Measurements from ENCODE around the gene SECISBP2. TPM values are rescaled to one million over a fixed set of nuclear protein-coding genes. Genes with fewer than 3 reads are reported as not detected.

The SECISBP2 gene
- total RNA-seq, 2 experiments from 2014 or later = 40.4 to 42.5 TPM

- ATAC-seq (no peak), DNase-seq (no peak)
- H3K27ac Mint-ChIP-seq = peak overlapping the region; percentile 58
- peaks cover 64% of the 10 kb centered on the region for H3K36me3 Mint-ChIP-seq (ENCODE audit: low read depth)
- no peak overlapping the region for H3K4me3 Mint-ChIP-seq
- ChIA-PET POLR2A (interaction anchor here (1.4 kb wide), 1 partner anchor 12 kb away, joined by 4 read pairs; no protein-coding TSS in a partner anchor), CTCF (interaction anchor here (0.7 kb wide), 1 partner anchor 236 kb away, joined by 3 read pairs; no protein-coding TSS in a partner anchor)
- no peaks in the 10 kb centered on the region for H3K9me3 Mint-ChIP-seq
- TF ChIP-seq CTCF (IDR thresholded peaks at IDR 0.05) = no peak
- no peaks in the 10 kb centered on the region for H3K27me3 Mint-ChIP-seq
- intact Hi-C loops (cut with micrococcal nuclease) = no loop called here
- peaks cover 60% of the 10 kb centered on the region for H3K4me1 Mint-ChIP-seq (ENCODE audit: low read depth)
Observed at GRCh38 chr9:89378541-89378940, 60.2 kb downstream of the SECISBP2 start.

- DNase-seq (no peak), ATAC-seq (no peak)
- H3K36me3 Mint-ChIP-seq (ENCODE audit: low read depth) = peaks cover 68% of the 10 kb centered on the region
- peak overlapping the region; percentile 84 for H3K27ac Mint-ChIP-seq
- CTCF ChIA-PET = no interaction called here
- intact Hi-C loops (cut with micrococcal nuclease) = no loop called here
- H3K4me1 Mint-ChIP-seq (ENCODE audit: low read depth) = peaks cover 62% of the 10 kb centered on the region
- POLR2A ChIA-PET = interaction anchor here (1.4 kb wide), 1 partner anchor 12 kb away, joined by 4 read pairs; no protein-coding TSS in a partner anchor
- H3K27me3 Mint-ChIP-seq = no peaks in the 10 kb centered on the region
- no peak overlapping the region for H3K4me3 Mint-ChIP-seq
- TF ChIP-seq CTCF (IDR thresholded peaks at IDR 0.05) = no peak
- H3K9me3 Mint-ChIP-seq = no peaks in the 10 kb centered on the region
Observed at GRCh38 chr9:89379031-89379430, 60.7 kb downstream of the SECISBP2 start.

GRCh38 chr9:89379508-89380115 lies 61.3 kb downstream of the SECISBP2 start:
- DNase-seq (no peak), ATAC-seq (no peak)
- peaks cover 72% of the 10 kb centered on the region for H3K36me3 Mint-ChIP-seq (ENCODE audit: low read depth)
- peak overlapping the region; percentile 84 for H3K27ac Mint-ChIP-seq
- H3K27me3 Mint-ChIP-seq = no peaks in the 10 kb centered on the region
- H3K9me3 Mint-ChIP-seq = no peaks in the 10 kb centered on the region
- ChIA-PET CTCF (interaction anchor here (1.2 kb wide), 1 partner anchor 169 kb away, joined by 5 read pairs; no protein-coding TSS in a partner anchor), POLR2A (interaction anchor here (1.1 to 1.4 kb wide), 2 partner anchors 13 to 39 kb away, joined by 3 to 4 read pairs; no protein-coding TSS in a partner anchor)
- TF ChIP-seq CTCF (IDR thresholded peaks at IDR 0.05) = no peak
- peaks cover 61% of the 10 kb centered on the region for H3K4me1 Mint-ChIP-seq (ENCODE audit: low read depth)
- intact Hi-C loops (cut with micrococcal nuclease) = no loop called here
- no peak overlapping the region for H3K4me3 Mint-ChIP-seq

- Mint-ChIP-seq H3K4me1 (ENCODE audit: low read depth) (peaks cover 59% of the 10 kb centered on the region), H3K36me3 (ENCODE audit: low read depth) (peaks cover 73% of the 10 kb centered on the region), H3K9me3 (no peaks in the 10 kb centered on the region), H3K4me3 (no peak overlapping the region), H3K27me3 (no peaks in the 10 kb centered on the region), H3K27ac (peak overlapping the region; percentile 84)
- ATAC-seq (no peak), DNase-seq (no peak)
- intact Hi-C loops (cut with micrococcal nuclease) = no loop called here
- CTCF ChIA-PET = interaction anchor here (1.2 kb wide), 1 partner anchor 168 kb away, joined by 5 read pairs; no protein-coding TSS in a partner anchor
- POLR2A ChIA-PET = interaction anchor here (1.1 kb wide), 1 partner anchor 38 kb away, joined by 3 read pairs; no protein-coding TSS in a partner anchor
- no peak for TF ChIP-seq CTCF (IDR thresholded peaks at IDR 0.05)
Observed at GRCh38 chr9:89380437-89381307, 62.4 kb downstream of the SECISBP2 start.

GRCh38 chr9:89381308-89381609 lies 63.0 kb downstream of the SECISBP2 start:
- ATAC-seq = no peak
- CTCF ChIA-PET = no interaction called here

More at GRCh38 chr9:89381308-89381609, 63.0 kb downstream of the SECISBP2 start:
- H3K36me3 Mint-ChIP-seq (ENCODE audit: low read depth) = peaks cover 76% of the 10 kb centered on the region
- no peaks in the 10 kb centered on the region for H3K27me3 Mint-ChIP-seq
- POLR2A ChIA-PET = no interaction called here
- intact Hi-C loops (cut with micrococcal nuclease) = no loop called here
- TF ChIP-seq CTCF (IDR thresholded peaks at IDR 0.05) = no peak
- peaks cover 58% of the 10 kb centered on the region for H3K4me1 Mint-ChIP-seq (ENCODE audit: low read depth)
- no peaks in the 10 kb centered on the region for H3K9me3 Mint-ChIP-seq
- no peak for DNase-seq
- H3K27ac Mint-ChIP-seq = peak overlapping the region; percentile 84
- no peak overlapping the region for H3K4me3 Mint-ChIP-seq

All from activated CD8-positive, alpha-beta T cell treated with anti-CD3 and anti-CD28 coated beads for 36 hours (primary cell).